ENCODE data around the gene FYN.
"Not testable (repeated sequence)": the region's sequence is repeated elsewhere in the genome, so short reads cannot be mapped to it uniquely, and the experiment has no call there.

Gene FYN

GRCh38 chr6:111680811-111681609 lies 192.2 kb downstream of the FYN start:
- DNase-seq (ENCODE audit: low read depth in 2 of 2) = not testable (repeated sequence)

DNA sequence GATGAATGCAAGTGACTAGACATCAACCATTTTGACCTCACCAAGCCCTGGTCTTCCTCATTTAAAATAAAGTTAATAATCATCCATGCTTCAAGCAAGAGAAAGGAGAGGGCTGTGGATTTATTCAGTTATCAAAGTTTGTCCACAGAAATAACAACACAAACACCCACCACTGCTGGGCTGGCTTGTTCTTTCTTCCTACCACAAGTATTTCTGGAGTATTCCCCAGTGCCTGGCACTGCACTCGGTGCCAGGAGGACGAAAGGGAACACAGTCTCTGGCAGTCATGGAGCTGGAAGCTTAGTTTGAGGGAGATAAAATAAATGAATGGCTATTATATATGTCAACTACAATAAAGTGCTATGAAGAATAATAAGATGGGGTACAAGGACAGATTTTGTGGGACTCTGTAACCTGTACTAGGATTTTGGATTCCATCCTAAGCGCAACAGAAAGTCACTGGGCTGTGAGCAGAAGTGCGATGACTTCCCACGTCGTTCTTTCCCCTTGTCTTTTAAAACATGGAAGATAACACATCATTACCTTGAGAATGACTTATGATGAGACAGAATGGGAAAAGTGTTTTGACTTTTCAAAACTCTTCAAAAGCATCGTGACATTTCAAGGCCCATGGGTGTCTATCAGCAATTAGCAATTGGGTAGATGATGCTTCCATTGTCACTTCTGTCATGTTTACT lies 193.1 kb downstream of the FYN start:
- DNase-seq (ENCODE audit: low read depth in 2 of 2) = no peak

- no peak for DNase-seq (ENCODE audit: low read depth in 2 of 2)
Observed at GRCh38 chr6:111679126-111679858, 194.0 kb downstream of the FYN start.

- no peak for DNase-seq (ENCODE audit: low read depth in 2 of 2)
Observed at GRCh38 chr6:111677249-111677990, 195.8 kb downstream of the FYN start.

DNA sequence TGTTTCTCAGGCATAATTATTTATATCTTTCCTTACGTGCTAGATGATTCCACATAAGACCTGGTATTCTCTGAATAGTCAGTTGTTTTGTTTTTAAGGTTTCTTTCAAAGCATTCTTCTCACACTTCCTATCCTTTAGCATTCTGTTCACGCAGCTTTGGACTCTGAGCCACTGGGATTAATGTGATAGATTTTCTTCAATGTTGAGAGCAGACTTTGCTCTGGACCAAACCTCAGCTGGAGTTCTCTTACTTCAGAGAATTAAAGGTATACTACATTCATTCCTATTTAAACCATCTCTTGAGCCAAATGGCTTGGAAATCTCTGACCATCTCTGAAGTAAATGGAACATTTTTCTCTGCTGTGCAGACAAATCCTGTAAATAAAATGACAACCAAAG lies 196.9 kb downstream of the FYN start:
- no peak for DNase-seq (ENCODE audit: low read depth in 2 of 2)

DNA sequence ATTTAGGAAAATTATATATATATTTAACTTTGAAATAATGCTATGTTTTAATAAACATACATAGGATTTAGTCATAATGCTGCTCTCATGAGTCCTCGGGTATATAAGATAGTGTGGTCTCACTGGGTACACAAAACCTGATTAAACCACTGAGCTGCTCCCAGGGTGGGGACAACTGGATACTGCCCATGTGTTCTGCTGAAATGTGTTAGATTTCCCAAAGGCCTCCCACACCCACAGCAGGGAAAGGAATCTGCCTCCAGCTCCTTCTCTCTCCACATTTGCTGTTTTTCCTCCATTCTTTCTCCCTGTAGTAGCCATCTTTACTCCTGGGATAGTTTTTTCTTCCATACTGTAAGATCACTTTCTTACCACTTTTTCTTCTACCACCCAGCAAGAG lies 198.4 kb downstream of the FYN start:
- DNase-seq (ENCODE audit: low read depth in 2 of 2) = no peak

GRCh38 chr6:111674413-111674812 lies 198.8 kb downstream of the FYN start:
- no peak for DNase-seq (ENCODE audit: low read depth in 2 of 2)

DNA sequence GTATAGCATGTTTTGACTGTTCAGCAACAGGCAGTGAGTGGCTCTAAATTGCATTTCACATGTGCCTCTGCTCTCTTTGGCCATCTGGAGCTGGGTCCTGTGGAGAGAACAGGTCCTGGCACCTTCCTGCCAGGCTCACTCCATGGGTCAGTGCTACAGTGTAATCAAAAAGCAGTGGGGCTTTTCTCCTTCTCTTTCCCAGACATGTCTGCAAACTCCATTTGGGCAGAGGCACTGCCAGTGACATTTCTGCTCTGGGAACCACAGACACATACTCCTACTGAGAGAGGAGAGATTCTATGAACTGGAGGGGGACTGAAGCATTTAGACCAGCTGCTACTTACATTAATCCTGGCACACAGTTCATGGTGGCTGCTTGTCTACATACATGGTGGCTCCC lies 199.3 kb downstream of the FYN start:
- no peak for DNase-seq (ENCODE audit: low read depth in 2 of 2)

DNA sequence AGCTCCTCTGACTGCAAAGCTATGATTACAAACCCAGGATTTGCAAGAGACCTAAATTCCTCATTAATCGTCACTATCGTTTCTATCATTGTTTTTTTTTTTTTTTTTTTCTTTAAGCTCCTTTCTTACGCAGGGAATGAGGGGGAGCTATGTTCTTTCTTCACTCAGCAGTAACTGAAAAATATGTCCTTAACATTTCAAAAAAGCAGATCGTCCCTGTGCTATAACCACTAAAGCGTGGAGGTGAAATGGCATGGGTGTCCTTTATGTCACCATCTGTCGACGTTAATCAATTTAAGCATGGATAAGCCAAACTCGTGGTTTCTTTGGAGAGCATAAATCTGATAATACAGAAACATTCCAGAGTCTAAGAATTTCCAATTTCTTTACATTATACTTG lies 199.7 kb downstream of the FYN start:
- no peak for DNase-seq (ENCODE audit: low read depth in 2 of 2)

GRCh38 chr6:111672761-111673450 lies 200.3 kb downstream of the FYN start:
- no peak for DNase-seq (ENCODE audit: low read depth in 2 of 2)

GRCh38 chr6:111669326-111669725 lies 203.9 kb downstream of the FYN start:
- DNase-seq (ENCODE audit: low read depth in 2 of 2) = no peak

DNA sequence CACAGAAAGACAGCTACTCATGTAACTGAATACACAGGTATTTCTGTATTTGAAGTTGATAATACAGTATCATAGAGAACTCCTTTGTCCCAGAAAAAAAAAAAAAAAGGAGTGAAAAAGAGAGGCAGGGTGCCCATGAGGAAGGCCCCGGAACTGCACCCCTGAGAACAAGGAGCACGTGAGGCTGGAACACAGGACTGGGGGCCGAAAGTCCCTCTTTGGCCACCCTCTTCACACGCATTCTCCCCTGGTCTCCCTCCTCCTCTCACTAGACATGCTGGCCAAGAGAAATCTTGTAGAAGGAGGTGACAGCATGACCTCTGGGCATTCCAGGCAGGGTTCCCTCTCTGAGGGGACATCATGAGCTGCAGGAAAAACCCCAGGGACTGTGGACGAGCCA lies 204.8 kb downstream of the FYN start:
- DNase-seq (ENCODE audit: low read depth in 2 of 2) = no peak

DNA sequence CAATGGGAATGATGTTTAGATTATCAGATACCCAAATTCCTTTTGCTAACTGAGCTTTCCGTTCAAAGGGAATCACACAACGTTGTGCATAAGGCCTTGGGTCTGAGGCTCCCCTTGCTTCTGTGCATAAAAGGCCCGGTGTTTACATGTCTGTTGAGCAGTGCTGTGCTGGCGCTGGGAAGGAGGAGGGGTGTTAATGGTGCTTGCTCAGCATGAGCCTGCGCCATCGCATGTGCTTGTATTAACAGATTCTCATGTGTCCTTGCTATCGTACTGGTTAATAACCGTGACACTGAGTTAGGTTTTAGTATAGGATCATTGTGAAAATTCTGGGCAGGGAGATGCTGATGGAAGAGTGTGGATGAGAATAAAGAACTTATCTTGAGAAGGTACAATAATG lies 205.3 kb downstream of the FYN start:
- DNase-seq (ENCODE audit: low read depth in 2 of 2) = no peak

- DNase-seq (ENCODE audit: low read depth in 2 of 2) = no peak
Observed at GRCh38 chr6:111666847-111667246, 206.4 kb downstream of the FYN start.

DNA sequence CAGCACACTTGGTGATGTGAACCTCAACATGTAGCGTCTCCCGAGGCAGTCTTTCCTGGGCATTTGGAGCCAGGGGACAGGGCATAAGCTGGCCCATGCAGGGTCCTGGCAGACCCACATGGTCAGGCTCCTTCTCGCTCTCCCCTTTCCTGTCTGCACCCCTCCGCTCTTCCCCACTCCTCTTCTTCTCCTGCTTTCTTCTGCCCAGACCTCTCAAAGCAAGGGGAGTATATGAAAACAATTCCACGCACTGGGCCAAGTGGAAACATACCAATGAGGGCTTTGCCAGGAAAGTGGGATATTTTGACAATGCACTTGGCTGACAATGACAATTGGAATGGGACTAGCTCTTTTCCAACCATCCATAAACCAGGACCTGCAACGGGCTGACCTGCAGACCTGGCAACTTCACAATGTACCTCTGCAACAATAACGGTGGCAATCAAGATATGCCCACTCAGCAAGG lies 208.7 kb downstream of the FYN start:
- DNase-seq (ENCODE audit: low read depth in 2 of 2) = no peak

DNA sequence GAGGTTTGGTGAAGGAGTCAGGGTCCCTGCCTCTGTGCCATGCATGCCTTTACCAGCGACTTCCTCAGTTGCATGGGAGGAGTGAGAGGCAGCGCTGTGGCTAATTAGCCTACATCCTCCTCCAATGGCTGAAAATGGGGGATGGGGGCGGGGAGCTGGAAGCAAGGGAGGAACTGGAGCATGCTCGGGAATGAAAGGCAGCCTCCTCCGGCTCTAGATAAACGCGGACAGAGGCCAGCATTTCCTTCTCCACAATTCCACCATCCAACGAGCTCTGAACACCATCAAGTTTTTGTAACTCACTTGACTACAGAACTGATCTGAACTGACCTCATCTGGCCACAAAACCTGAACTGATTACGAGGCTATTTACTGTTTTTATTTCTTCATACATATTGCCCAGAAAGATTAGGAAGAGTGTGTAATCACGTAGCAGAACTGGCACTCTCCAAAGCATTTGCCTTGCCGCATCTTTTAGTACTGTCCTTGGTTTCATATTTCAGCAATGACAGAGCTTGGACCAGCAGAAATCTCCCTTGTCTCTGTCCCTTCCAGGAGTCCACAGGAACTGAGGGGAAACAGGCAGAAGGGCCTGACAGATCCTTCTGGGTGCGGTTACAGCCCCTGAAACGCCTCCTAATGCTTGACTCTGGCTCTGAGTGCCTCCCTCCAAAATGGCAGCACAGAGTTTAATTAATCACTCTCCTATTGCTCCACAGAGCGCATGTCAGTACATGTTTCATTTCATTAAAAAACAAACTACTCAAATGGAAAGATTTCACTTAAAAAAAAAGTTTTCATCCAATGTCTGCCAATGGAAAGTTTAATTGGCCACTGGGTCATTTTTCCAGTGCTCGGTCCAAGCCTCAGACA lies 209.3 kb downstream of the FYN start:
- no peak for DNase-seq (ENCODE audit: low read depth in 2 of 2)

DNA sequence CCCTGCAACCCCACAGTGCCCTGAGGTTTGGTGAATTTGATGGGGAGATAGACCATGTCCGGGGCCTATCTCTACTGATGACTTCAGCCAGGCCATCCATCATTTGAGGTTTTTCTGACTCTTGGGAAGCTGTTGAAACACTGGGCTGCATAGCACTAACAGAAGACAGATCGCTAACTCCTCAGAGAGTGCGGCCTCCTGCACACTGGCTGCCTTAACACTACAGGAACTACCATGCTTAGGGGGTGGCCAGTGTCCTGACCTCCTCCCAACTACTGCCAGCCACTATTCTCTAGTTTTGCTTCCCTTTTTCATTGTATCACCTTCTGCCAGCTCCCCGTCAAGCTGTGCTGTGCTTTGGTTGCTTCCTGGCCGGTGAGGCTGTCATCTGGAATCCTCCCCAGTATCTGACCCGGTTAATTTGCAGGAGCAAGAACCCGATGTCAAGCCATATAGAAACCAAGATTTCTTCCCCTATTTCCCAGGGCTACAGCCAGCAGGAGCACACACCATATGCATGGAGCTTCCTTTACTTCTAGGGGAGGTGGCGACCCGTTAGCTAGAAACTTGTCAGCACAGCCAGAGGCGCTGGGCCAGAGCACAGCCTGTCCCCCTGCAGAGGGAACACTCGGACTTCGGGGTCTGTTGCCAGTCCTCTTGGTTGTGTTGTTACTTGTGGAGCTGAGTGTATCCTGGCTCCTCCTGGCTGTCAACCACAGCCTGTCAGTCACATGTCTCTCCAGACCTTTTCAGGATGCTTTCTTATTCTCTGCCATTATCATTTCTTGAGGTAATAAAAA lies 210.3 kb downstream of the FYN start:
- DNase-seq (ENCODE audit: low read depth in 2 of 2) = no peak

DNA sequence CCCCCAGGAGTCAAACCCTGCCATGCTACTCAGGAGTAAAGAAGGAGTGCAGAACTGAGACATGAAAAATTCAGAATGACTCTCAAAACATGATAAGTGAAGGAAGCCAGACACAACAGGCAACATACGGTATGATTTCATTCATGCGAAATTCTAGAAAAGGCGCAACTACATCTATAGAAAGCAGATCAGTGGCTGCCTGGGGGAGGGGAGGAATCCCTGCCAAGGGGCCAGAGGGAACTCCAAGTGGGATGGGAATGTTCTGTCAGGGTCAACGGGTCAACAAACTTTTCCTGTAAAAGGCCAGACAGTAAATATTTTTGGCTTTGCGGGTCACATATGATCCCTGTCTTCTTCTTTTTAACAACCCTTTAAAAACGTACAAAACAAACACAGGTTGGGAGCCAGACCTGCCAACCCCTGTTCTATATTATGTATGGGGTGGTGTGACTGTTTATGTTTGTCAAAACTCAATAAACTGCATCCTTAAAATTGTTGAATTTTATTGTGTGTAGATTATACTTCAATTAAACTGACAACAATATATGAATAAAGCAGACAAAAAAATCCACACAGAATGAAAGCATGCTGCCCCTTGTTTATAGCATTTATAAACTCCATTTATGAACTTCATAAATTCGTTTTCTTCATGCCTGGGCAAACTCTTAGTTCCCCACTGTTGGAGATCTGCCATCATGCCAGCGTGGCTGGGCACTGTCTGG lies 211.0 kb downstream of the FYN start:
- DNase-seq (ENCODE audit: low read depth in 2 of 2) = no peak

GRCh38 chr6:111661541-111662061 lies 211.7 kb downstream of the FYN start:
- DNase-seq (ENCODE audit: low read depth in 2 of 2) = no peak
